ENCODE measurements around the gene TMEM115. TPM values are rescaled to one million over a fixed set of nuclear protein-coding genes. Genes with fewer than 3 reads are reported as not detected.

The TMEM115 gene
- total and polyA plus RNA-seq, 10 of the 15 experiments (the other 5 are each of a cell fraction or from before 2014, with no cell fraction given): 1.9 to 18.7 (median 13.2) TPM

DNA sequence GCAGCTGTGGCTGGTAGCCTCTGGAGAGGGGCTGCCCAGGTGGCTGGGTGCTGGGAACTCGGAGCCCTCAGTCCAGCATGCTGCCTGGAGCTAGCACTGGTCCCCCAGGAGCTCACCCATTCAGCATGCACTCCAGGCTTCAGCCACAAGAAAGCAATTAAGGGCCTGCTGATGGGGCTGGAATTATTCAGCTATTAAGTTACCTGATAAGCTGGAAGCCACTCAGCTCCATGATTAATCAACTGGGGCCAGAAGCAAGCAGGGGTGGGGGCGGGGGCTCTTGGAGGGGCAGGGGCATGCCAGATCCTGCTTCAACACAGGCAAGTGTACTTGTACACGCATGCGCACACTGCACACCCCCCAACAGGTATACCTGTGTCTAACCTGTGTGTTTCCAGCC lies 22.1 kb upstream of the TMEM115 start:
- FAIRE-seq (no peak), DNase-seq (ENCODE audit: low read depth, low spot score) (no peak), ATAC-seq (no peak)
- Histone ChIP-seq H3K4me2 (ENCODE audit: control insufficient read depth, insufficient read depth) (no peak overlapping the region), H3K79me2 (ENCODE audit: control insufficient read depth, insufficient read depth, low read length) (no peaks in the 10 kb centered on the region), H4K20me1 (ENCODE audit: control insufficient read depth, insufficient read depth) (no peaks in the 10 kb centered on the region), H3K4me3 (no peak overlapping the region), H3K27me3 (replicated peaks in 1 of 2; ENCODE audit: control insufficient read depth in 2 of 2, insufficient read depth in 2 of 2, low read length in 1 of 2) (no peaks in the 10 kb centered on the region), H3K9ac (ENCODE audit: control insufficient read depth, insufficient read depth, low read length) (no peak overlapping the region), H2AFZ (ENCODE audit: control insufficient read depth, low read depth, low read length) (no peak overlapping the region), H3K4me1 (ENCODE audit: control insufficient read depth, insufficient read depth, low read length) (no peaks in the 10 kb centered on the region), H3K36me3 (ENCODE audit: control insufficient read depth in 2 of 2, insufficient read depth in 2 of 2, low read length in 1 of 2) (no peaks in the 10 kb centered on the region), H3K9me3 (replicated peaks; ENCODE audit: control insufficient read depth, insufficient read depth, low read length) (no peaks in the 10 kb centered on the region), H3K27ac (ENCODE audit: control insufficient read depth, insufficient read depth) (no peak overlapping the region)
- BruUV-seq (replicated peaks): no TSS peak
- ChIA-PET SMC1A (ENCODE audit: uncharacterized antibody, unreplicated experiment) (no interaction called here), RAD21 (ENCODE audit: unreplicated experiment) (no interaction called here), CTCF (no interaction called here), POLR2A (no interaction called here)
- WGBS (ENCODE audit: insufficient coverage, insufficient replicate concordance, low lambda C conversion rate, missing lambda C conversion rate): 33% methylated on average over 4 of the region's 4 CpGs
- intact Hi-C loops (cut with micrococcal nuclease; ENCODE audit: unreplicated experiment) (no loop called here), in situ Hi-C loops (cut with MboI) (no loop called here)
- TF ChIP-seq NR2C2 (IDR thresholded peaks at IDR 0.05; ENCODE audit: borderline replicate concordance, control insufficient read depth, insufficient read length, low read depth): no peak
- no peak for TF ChIP-seq NFYA (IDR thresholded peaks at IDR 0.05; ENCODE audit: borderline replicate concordance, low read depth, low read length)
- TF ChIP-seq TCF12 (IDR thresholded peaks at IDR 0.05; ENCODE audit: low read depth, low read length): no peak
- no peak for TF ChIP-seq TCF7 (IDR thresholded peaks at IDR 0.05; ENCODE audit: borderline replicate concordance)

GRCh38 chr3:50380405-50381085 lies 21.2 kb upstream of the TMEM115 start:
- Histone ChIP-seq H3K27me3 (replicated peaks in 1 of 2; ENCODE audit: control insufficient read depth in 2 of 2, insufficient read depth in 2 of 2, low read length in 1 of 2) (no peaks in the 10 kb centered on the region), H3K36me3 (ENCODE audit: control insufficient read depth in 2 of 2, insufficient read depth in 2 of 2, low read length in 1 of 2) (no peaks in the 10 kb centered on the region), H3K9me3 (replicated peaks; ENCODE audit: control insufficient read depth, insufficient read depth, low read length) (no peaks in the 10 kb centered on the region), H4K20me1 (ENCODE audit: control insufficient read depth, insufficient read depth) (no peaks in the 10 kb centered on the region), H3K4me3 (no peak overlapping the region), H3K9ac (ENCODE audit: control insufficient read depth, insufficient read depth, low read length) (no peak overlapping the region), H3K4me2 (ENCODE audit: control insufficient read depth, insufficient read depth) (no peak overlapping the region), H3K79me2 (ENCODE audit: control insufficient read depth, insufficient read depth, low read length) (no peaks in the 10 kb centered on the region), H3K4me1 (ENCODE audit: control insufficient read depth, insufficient read depth, low read length) (no peaks in the 10 kb centered on the region), H3K27ac (ENCODE audit: control insufficient read depth, insufficient read depth) (no peak overlapping the region), H2AFZ (ENCODE audit: control insufficient read depth, low read depth, low read length) (no peak overlapping the region)
- intact Hi-C loops (cut with micrococcal nuclease; ENCODE audit: unreplicated experiment) (no loop called here), in situ Hi-C loops (cut with MboI) (no loop called here)
- CTCF ChIA-PET: no interaction called here
- SMC1A ChIA-PET (ENCODE audit: uncharacterized antibody, unreplicated experiment): no interaction called here
- DNase-seq (ENCODE audit: low read depth, low spot score): no peak
- POLR2A ChIA-PET: interaction anchor here (0.6 kb wide), 2 partner anchors 21 to 304 kb away, joined by 4 to 6 read pairs; no protein-coding TSS in a partner anchor
- RAD21 ChIA-PET (ENCODE audit: unreplicated experiment): no interaction called here
- BruUV-seq (replicated peaks): no TSS peak
- ATAC-seq: no peak
- WGBS (ENCODE audit: insufficient coverage, insufficient replicate concordance, low lambda C conversion rate, missing lambda C conversion rate): 15% methylated on average over 17 of the region's 17 CpGs
- no peak for FAIRE-seq
- TF ChIP-seq CEBPB (IDR thresholded peaks at IDR 0.05; ENCODE audit: borderline replicate concordance in 1 of 2, low read depth in 2 of 2, low read length in 2 of 2): no peak
- no peak for TF ChIP-seq SIX5 (IDR thresholded peaks at IDR 0.05; ENCODE audit: low read depth, low read length, severe bottlenecking)
- TF ChIP-seq, protein P1, sequence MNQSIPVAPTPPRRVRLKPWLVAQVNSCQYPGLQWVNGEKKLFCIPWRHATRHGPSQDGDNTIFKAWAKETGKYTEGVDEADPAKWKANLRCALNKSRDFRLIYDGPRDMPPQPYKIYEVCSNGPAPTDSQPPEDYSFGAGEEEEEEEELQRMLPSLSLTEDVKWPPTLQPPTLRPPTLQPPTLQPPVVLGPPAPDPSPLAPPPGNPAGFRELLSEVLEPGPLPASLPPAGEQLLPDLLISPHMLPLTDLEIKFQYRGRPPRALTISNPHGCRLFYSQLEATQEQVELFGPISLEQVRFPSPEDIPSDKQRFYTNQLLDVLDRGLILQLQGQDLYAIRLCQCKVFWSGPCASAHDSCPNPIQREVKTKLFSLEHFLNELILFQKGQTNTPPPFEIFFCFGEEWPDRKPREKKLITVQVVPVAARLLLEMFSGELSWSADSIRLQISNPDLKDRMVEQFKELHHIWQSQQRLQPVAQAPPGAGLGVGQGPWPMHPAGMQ (IDR thresholded peaks at IDR 0.05; ENCODE audit: borderline replicate concordance): no peak
- TF ChIP-seq GATAD2B (conservative IDR thresholded peaks at IDR 0.05; ENCODE audit: low read depth): no peak
- no peak for TF ChIP-seq TCF3 (IDR thresholded peaks at IDR 0.05; ENCODE audit: borderline replicate concordance, insufficient read depth, low read depth, low read length)
- no peak for TF ChIP-seq TBL1XR1 (IDR thresholded peaks at IDR 0.05; ENCODE audit: low read depth, low read length)
- TF ChIP-seq KLF5 (IDR thresholded peaks at IDR 0.05; ENCODE audit: partially characterized antibody): no peak
- TF ChIP-seq ZZZ3 (IDR thresholded peaks at IDR 0.05; ENCODE audit: control insufficient read depth, insufficient read length, low read depth): no peak
- TF ChIP-seq, protein P2, sequence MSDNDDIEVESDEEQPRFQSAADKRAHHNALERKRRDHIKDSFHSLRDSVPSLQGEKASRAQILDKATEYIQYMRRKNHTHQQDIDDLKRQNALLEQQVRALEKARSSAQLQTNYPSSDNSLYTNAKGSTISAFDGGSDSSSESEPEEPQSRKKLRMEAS (IDR thresholded peaks at IDR 0.05; ENCODE audit: low read depth, low read length): no peak
